Gastroesophageal sphincter (tissue), 4 donors: ENCODE data around the gene CD4. TPM values are rescaled to one million over a fixed set of nuclear protein-coding genes. Genes with fewer than 3 reads are reported as not detected.

Experiments
- ATAC-seq: fragments of 150-250 bp; one replicate; pipeline ENCODE4 v1.9.1; 2016; ENCODE audit warnings: mild to moderate bottlenecking, moderate library complexity
- H3K27ac ChIP-seq, 4 donors: fragments of 200-600 bp; sonication (generic) in 3 of 4; 1 replicate in 3 of 4; 2 replicates in 1 of 4; pipeline ENCODE4 v1.5.1; 2016 to 2019
- H3K27me3 ChIP-seq: fragments of 200-600 bp; sonication (generic); one replicate; pipeline ENCODE4 v1.5.1; 2019
- H3K36me3 ChIP-seq, 2 donors: fragments of 200-600 bp; sonication (generic); one replicate each; pipeline ENCODE4 v1.5.1; 2019; ENCODE audit warnings: control low read depth in 1 of 2
- H3K4me1 ChIP-seq, 3 donors: fragments of 200-600 bp; sonication (generic); 1 replicate in 2 of 3; 2 replicates in 1 of 3; pipeline ENCODE4 v1.5.1; 2016 to 2019; ENCODE audit warnings: control low read depth in 2 of 3
- H3K4me3 ChIP-seq, 2 donors: fragments of 200-600 bp; sonication (generic); one replicate each; pipeline ENCODE4 v1.5.1; 2019; ENCODE audit warnings: mild to moderate bottlenecking in 1 of 2, moderate library complexity in 1 of 2
- H3K9me3 ChIP-seq, 3 donors: fragments of 200-600 bp; sonication (generic); one replicate each; pipeline ENCODE4 v1.5.1; 2017 to 2019; ENCODE audit warnings: control low read depth in 2 of 3
- EP300 ChIP-seq: sonication (generic); formaldehyde crosslinking; IDR thresholded peaks from one replicate; pipeline ENCODE4 v1.6.1; 2017; ENCODE audit warnings: antibody characterized with exemption, mild to moderate bottlenecking
- POLR2A ChIP-seq, 2 donors: fragments of 450-650 bp; IDR thresholded peaks; one replicate each; pipeline ENCODE4 v1.6.1; 2017; ENCODE audit warnings: antibody characterized with exemption in 2 of 2, mild to moderate bottlenecking in 2 of 2, moderate library complexity in 1 of 2
- POLR2AphosphoS5 ChIP-seq: sonication (generic); formaldehyde crosslinking; IDR thresholded peaks from one replicate; pipeline ENCODE4 v1.6.1; 2017; ENCODE audit warnings: antibody characterized with exemption
- WGBS, 2 donors: methylation state at CpG; one replicate each; pipeline ENCODE4 v1.1.5; 2018; ENCODE audit warnings: low coverage in 1 of 2; 5-methylcytosine and 5-hydroxymethylcytosine counted together
- total RNA-seq, 4 donors: library from RNA; depleted of rRNA; stranded (reverse); fragments of >200 nt; gene quantifications; one replicate each; pipeline ENCODE4 v1.1.0, GENCODE V29; 2016
- TF ChIP-seq, protein P1 (sequence below), 4 experiments: fragments of 200-600 bp in 2 of 4; fragments of 450-650 bp in 2 of 4; sonication (generic) in 1 of 4; IDR thresholded peaks; one replicate each; pipeline ENCODE4 v1.5.1; 2017 to 2019; ENCODE audit warnings: antibody characterized with exemption in 4 of 4, mild to moderate bottlenecking in 2 of 4, moderate library complexity in 2 of 4

The CD4 gene
- total RNA-seq, 4 donors from 2014 or later, result 2.6 to 15.2 (median 9.1) TPM

DNA sequence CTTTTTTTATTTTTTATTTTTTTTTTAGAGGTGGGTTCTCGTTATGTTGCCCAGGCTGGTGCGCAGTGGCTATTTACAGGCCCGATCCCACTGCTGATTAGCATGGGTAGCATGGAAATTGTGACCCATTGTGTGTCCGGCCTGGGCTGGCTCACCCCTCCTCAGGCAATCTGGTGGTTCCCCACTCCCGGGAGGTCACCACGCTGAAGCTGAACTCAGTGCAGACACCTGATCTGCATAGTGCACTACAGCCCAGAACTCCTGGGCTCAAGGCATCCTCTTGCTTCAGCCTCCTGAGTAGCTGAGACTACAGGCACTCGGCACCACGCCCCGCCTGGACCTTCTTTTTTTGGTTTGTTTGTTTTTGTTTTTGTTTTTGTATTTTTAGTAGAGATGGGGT is 5.5 kb upstream of the CD4 start:
- H3K36me3 ChIP-seq, result no peaks in the 10 kb centered on the region
- TF ChIP-seq POLR2AphosphoS5 (no peak), EP300 (no peak), POLR2A (IDR thresholded peaks at IDR 0.05) (no peak)
- TF ChIP-seq, protein P1, sequence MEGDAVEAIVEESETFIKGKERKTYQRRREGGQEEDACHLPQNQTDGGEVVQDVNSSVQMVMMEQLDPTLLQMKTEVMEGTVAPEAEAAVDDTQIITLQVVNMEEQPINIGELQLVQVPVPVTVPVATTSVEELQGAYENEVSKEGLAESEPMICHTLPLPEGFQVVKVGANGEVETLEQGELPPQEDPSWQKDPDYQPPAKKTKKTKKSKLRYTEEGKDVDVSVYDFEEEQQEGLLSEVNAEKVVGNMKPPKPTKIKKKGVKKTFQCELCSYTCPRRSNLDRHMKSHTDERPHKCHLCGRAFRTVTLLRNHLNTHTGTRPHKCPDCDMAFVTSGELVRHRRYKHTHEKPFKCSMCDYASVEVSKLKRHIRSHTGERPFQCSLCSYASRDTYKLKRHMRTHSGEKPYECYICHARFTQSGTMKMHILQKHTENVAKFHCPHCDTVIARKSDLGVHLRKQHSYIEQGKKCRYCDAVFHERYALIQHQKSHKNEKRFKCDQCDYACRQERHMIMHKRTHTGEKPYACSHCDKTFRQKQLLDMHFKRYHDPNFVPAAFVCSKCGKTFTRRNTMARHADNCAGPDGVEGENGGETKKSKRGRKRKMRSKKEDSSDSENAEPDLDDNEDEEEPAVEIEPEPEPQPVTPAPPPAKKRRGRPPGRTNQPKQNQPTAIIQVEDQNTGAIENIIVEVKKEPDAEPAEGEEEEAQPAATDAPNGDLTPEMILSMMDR (IDR thresholded peaks at IDR 0.05), result no peak
- H3K27ac ChIP-seq, result no peak overlapping the region
- H3K4me1 ChIP-seq, result peaks cover 0 to 5% (median 3%) of the 10 kb centered on the region in 3 donors
- ATAC-seq, result no peak
- 87 to 91% methylated on average over 5 to 9 of the region's 9 CpGs for WGBS, 2 donors
- no peaks in the 10 kb centered on the region for H3K27me3 ChIP-seq
- H3K9me3 ChIP-seq, result no peaks in the 10 kb centered on the region
- no peak overlapping the region for H3K4me3 ChIP-seq

DNA sequence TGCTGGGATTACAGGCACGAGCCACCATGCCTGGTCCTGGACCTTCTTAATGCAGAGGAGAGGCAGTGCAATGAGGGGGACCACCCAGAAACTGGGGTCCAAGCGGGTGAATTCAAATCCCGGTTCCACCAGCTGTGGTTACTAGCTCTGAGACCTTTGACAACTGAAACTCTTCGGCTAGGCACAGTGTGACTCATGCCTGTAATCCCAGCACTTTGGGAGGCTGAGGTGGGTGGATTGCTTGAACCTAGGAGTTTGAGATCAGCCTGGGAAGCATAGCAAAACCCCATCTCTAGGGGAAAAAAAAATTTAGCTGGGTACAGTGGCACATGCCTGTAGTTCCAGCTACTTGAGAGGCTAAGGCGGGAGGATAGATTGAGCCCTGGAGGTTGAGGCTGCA is 5.0 kb upstream of the CD4 start:
- no peaks in the 10 kb centered on the region for H3K27me3 ChIP-seq
- TF ChIP-seq POLR2A (IDR thresholded peaks at IDR 0.05) (no peak), POLR2AphosphoS5 (no peak), EP300 (no peak)
- TF ChIP-seq, protein P1 (IDR thresholded peaks at IDR 0.05), result no peak
- H3K36me3 ChIP-seq, result no peaks in the 10 kb centered on the region
- peaks cover 0 to under 1% (median 0%) of the 10 kb centered on the region in 3 donors for H3K4me1 ChIP-seq
- no peak overlapping the region for H3K4me3 ChIP-seq
- no peak for ATAC-seq
- no peaks in the 10 kb centered on the region for H3K9me3 ChIP-seq
- H3K27ac ChIP-seq, result no peak overlapping the region
- 83% methylated on average over 1 of the region's 5 CpGs; no CpG with 5 or more reads in 1 of the 2 donors for WGBS, 2 donors

DNA sequence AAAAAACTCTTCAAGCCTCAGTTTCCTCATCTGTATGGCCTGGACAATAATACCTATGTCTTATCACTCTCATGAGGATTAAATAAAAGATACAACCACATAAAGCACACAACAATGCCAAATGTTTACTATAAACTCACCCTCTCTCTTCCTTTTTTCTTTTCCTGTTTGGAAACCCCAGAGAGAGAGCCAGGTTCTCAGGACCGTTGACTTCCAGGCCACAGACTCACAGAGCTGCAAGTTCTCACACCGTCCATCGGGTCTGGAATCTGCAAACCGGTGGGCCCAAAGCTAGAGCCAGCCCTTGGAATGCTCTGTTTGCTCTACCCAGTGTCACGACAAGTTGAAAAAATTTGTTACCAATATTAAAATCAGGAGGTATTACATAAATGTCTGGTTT is 4.6 kb upstream of the CD4 start:
- H3K4me3 ChIP-seq, result no peak overlapping the region
- TF ChIP-seq POLR2AphosphoS5 (no peak), EP300 (no peak), POLR2A (IDR thresholded peaks at IDR 0.05) (no peak)
- TF ChIP-seq, protein P1 (IDR thresholded peaks at IDR 0.05), result no peak
- no peaks in the 10 kb centered on the region for H3K4me1 ChIP-seq
- H3K36me3 ChIP-seq, result no peaks in the 10 kb centered on the region
- ATAC-seq, result no peak
- H3K27me3 ChIP-seq, result no peaks in the 10 kb centered on the region
- WGBS, 2 donors, result 73 to 81% methylated on average over 5 of the region's 5 CpGs
- H3K27ac ChIP-seq, result no peak overlapping the region
- H3K9me3 ChIP-seq, result no peaks in the 10 kb centered on the region

DNA sequence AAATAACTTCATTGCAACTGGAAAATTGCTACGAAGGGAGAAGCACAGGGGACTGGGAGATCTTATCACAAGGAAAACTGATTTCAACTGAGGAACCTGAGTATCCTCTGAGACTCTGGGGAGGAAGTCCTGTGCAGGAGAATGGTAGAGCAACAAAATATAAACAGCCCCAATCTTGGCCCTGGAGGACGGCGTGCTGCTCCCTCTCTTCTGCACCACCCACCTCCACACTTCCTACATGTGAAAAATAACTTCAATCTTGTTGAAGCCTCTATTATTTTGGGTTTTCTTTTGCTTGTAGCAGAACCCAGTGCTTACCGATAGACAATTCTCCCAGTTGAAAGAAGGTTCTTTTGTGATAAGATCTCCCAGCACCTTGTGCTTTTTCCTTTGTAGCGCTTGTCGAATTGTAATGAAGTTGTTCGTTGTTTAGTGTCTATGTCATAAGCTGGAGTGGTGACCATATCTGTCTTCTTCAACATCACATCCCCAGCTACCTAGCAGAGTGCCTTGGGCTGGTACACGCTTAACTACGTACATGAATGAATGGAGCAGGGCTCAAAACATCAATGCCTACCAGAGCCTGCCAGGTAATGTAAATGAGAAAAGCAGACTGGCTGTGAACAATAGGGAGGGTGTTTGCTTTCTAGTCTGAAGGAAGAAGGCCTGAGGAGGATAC is 2.8 kb upstream of the CD4 start:
- no peaks in the 10 kb centered on the region for H3K9me3 ChIP-seq
- ATAC-seq, result no peak
- no peaks in the 10 kb centered on the region for H3K36me3 ChIP-seq
- no peak overlapping the region for H3K27ac ChIP-seq
- no peak for TF ChIP-seq EP300
- 60 to 72% methylated on average over 7 to 8 of the region's 9 CpGs for WGBS, 2 donors
- no peaks in the 10 kb centered on the region for H3K27me3 ChIP-seq
- H3K4me3 ChIP-seq, result no peak overlapping the region
- no peaks in the 10 kb centered on the region for H3K4me1 ChIP-seq

DNA sequence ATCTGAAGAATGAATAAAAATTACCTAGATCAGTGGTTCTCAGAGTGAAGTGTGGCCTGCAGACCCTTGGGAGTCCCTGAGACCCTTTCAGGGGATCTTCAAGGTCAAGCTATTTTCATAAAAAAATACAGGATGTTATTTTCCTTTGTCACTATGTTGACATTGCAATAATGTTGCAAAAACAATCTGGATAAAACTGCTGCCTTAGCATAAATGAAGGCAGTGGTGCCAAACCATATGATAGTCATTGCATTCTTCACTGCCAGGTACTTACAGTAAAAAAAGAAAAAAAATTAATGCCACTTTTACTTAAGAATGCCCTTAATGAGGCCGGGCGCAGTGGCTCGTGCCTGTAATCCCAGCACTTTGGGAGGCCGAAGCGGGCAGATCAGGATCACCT is 2.0 kb upstream of the CD4 start:
- TF ChIP-seq POLR2A (IDR thresholded peaks at IDR 0.05) (no peak), EP300 (no peak)
- TF ChIP-seq, protein P1 (IDR thresholded peaks at IDR 0.05), result no peak

More for the DNA sequence above, 2.0 kb upstream of the CD4 start:
- Histone ChIP-seq H3K27me3 (no peaks in the 10 kb centered on the region), H3K9me3 (no peaks in the 10 kb centered on the region), H3K4me1 (peaks cover 0 to 5% (median 0%) of the 10 kb centered on the region in 3 donors), H3K4me3 (no peak overlapping the region), H3K27ac (no peak overlapping the region), H3K36me3 (no peaks in the 10 kb centered on the region)
- 94 to 100% methylated on average over 2 to 5 of the region's 5 CpGs for WGBS, 2 donors
- ATAC-seq, result no peak
